KOPT-K1 (cell line): Measurements from ENCODE around the gene SCMH1.
"Not testable (repeated sequence)": the region's sequence is repeated elsewhere in the genome, so short reads cannot be mapped to it uniquely, and the experiment has no call there.

Experiments used
- H3K27ac ChIP-seq: fragments of 200-600 bp; sonication (generic); 2 replicates; pipeline ENCODE4 v1.5.1; 2016; ENCODE audit warnings: antibody characterized with exemption, mild to moderate bottlenecking, low read depth, low read length; ENCODE audit not compliant: poor library complexity, severe bottlenecking
- H3K36me3 ChIP-seq: fragments of 200-600 bp; sonication (generic); 2 replicates; pipeline ENCODE4 v1.5.1; 2017; ENCODE audit warnings: antibody characterized with exemption, mild to moderate bottlenecking, low read length, moderate library complexity; ENCODE audit not compliant: insufficient read depth
- H3K9me3 ChIP-seq: fragments of 200-600 bp; sonication (generic); 2 replicates; pipeline ENCODE4 v1.5.1; 2017; ENCODE audit warnings: antibody characterized with exemption, low read length, mild to moderate bottlenecking; ENCODE audit not compliant: insufficient read depth, poor library complexity, severe bottlenecking

SCMH1 gene

DNA sequence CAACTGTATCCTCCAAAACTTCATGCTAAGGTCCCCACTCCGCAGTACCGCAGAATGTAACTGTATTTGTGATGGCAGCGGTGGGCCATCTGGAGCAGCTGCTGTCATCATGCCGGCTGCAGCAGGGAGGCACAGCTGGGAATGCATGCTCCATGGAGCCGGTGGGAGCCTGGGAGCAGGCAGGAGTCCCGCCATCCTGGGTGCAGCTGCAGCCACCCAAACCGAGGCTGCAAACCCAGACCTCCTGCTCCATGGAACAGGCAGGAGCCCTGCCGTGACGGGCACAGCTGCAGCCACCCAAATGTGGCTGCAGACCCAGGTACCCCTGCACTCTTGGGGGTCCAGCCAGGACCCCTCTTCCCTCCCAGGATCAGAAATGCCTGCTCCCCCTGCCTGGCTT, 80.3 kb downstream of the SCMH1 start:
- Histone ChIP-seq H3K36me3 (peaks cover 57% of the 10 kb centered on the region), H3K27ac (no peak overlapping the region), H3K9me3 (peaks cover 4% of the 10 kb centered on the region)

- H3K9me3 ChIP-seq, result no peaks in the 10 kb centered on the region
- peaks cover 63% of the 10 kb centered on the region for H3K36me3 ChIP-seq
- H3K27ac ChIP-seq, result no peak overlapping the region
These were observed 81.5 kb downstream of the SCMH1 start for GRCh38 chr1:41160498-41161110.

DNA sequence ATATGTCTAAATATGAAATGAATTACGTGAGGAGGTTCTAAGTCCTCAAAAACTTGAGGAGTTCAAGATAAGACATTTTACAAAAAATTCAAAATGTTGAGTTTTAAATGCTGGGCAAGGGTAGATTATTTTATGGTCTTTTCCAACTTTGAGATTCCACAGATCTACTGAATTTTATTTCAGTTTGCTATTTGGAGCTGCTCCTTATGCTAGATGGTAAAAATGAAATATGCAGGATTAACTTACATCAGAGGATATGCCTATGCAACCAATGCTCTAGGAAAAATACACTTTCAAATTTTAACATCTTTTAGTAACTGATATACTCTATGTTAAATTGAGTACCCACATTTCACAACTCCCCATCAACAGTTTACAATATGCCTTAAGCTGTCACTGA, 83.1 kb downstream of the SCMH1 start:
- Histone ChIP-seq H3K36me3 (peaks cover 72% of the 10 kb centered on the region), H3K27ac (no peak overlapping the region), H3K9me3 (no peaks in the 10 kb centered on the region)

GRCh38 chr1:41158147-41158875, 83.8 kb downstream of the SCMH1 start:
- no peaks in the 10 kb centered on the region for H3K9me3 ChIP-seq
- H3K36me3 ChIP-seq, result peaks cover 74% of the 10 kb centered on the region
- H3K27ac ChIP-seq, result no peak overlapping the region

GRCh38 chr1:41155105-41155504, 87.0 kb downstream of the SCMH1 start:
- Histone ChIP-seq H3K9me3 (no peaks in the 10 kb centered on the region), H3K36me3 (peaks cover 75% of the 10 kb centered on the region), H3K27ac (no peak overlapping the region)

- no peaks in the 10 kb centered on the region for H3K9me3 ChIP-seq
- peaks cover 75% of the 10 kb centered on the region for H3K36me3 ChIP-seq
- H3K27ac ChIP-seq, result no peak overlapping the region
These were observed 88.3 kb downstream of the SCMH1 start for GRCh38 chr1:41153750-41154274.

DNA sequence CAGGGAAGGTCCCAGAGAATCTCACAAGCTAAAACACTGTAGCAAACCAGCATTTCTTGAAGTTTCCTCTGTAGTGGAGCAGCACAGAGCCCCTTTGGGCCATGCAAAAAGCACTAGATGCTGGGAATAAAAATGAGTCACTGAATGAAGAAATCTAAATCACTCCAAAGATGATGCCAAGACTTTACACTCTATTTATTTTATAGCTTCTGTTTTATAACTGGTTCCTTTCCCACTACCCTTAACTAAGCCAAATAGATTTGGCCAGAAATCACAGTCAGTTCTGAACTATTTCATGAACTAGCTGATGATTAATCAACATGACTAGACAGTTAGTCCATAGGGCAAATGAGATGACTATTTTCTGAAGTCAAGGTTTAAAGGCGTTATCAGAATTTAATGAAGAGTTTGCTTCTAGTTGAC, 89.5 kb downstream of the SCMH1 start:
- H3K9me3 ChIP-seq, result no peaks in the 10 kb centered on the region
- H3K27ac ChIP-seq, result no peak overlapping the region
- peaks cover 68% of the 10 kb centered on the region for H3K36me3 ChIP-seq

DNA sequence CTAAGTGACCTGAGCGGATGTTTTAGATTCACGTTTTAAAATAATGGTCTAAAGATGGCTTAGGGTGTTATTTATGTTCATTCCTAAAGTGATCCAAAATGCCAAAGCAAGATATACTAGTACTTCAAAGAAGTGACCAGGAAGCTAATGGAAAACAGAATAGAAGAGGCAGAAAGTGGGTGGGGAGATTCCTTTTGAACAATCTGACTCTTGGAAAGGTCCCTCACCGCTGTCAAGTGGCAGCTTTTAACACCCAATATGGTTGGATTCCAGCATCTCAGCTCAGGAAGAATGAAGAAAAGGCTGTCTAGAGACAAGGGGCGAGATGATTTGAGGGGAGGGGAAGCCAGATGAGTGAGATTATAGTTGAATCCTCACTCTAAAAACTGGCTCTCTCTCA, 90.3 kb downstream of the SCMH1 start:
- H3K36me3 ChIP-seq, result peaks cover 71% of the 10 kb centered on the region
- H3K27ac ChIP-seq, result no peak overlapping the region
- H3K9me3 ChIP-seq, result no peaks in the 10 kb centered on the region

GRCh38 chr1:41149570-41149969, 92.5 kb downstream of the SCMH1 start:
- H3K27ac ChIP-seq, result no peak overlapping the region
- H3K9me3 ChIP-seq, result no peaks in the 10 kb centered on the region
- H3K36me3 ChIP-seq, result peaks cover 78% of the 10 kb centered on the region

- H3K36me3 ChIP-seq, result peaks cover 78% of the 10 kb centered on the region
- H3K27ac ChIP-seq, result no peak overlapping the region
- H3K9me3 ChIP-seq, result peaks cover 32% of the 10 kb centered on the region
These were observed 97.8 kb downstream of the SCMH1 start for GRCh38 chr1:41144285-41144684.

DNA sequence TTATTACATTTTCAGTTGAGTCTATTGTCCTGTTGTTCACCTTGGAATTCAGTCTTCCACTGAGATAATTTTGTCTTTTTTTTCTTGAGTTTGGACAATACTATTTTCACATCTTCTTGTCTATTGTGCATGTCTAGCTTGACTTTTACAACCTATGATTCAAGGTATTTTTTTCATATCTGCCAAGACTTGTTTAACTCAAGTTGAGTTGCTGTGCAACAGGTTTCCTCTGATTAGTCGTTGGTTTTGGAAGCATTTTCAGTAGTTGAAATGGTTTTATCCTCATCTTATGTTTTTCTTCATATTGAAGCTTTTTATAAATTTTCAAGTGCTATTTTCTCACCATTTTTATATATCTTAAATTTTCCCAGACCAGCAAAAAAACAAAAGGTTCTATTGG, 103.6 kb downstream of the SCMH1 start:
- H3K36me3 ChIP-seq, result peaks cover 97% of the 10 kb centered on the region
- no peak overlapping the region for H3K27ac ChIP-seq
- H3K9me3 ChIP-seq, result peaks cover 32% of the 10 kb centered on the region

DNA sequence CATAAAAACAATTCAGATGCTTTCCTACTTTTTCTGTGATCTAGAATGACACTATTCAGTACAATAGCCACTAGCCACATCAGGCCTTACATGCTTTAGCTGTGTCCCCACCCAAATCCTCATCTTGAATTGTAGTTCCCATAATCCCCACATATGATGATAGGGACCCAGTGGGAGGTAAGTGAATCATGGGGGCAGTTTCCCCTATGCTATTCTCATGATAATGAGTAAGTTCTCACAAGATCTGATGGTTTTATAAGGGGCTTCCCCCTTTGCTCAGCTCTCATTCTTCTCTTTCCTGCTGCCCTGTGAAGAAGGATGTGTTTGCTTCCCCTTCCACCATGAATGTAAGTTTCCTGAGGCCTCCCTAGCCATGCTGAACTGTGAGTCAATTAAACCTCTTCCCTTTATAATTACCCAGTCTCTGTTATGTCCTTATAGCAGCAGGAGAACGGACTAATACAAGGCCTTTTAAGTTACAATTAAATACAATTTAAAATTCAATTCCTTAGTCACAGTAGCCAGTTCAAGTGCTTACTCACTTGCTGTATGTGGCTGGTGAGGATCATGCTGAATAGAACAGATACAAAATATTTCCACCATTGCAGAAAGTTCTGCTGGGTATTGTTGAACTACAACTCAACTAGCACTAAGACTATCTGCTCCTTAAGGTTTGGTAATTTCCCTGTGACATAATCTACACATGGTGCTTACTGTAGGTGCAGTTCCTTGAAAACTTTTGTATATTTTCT, 106.7 kb downstream of the SCMH1 start:
- Histone ChIP-seq H3K27ac (no peak overlapping the region), H3K36me3 (peaks cover 81% of the 10 kb centered on the region), H3K9me3 (peaks cover 12% of the 10 kb centered on the region)

DNA sequence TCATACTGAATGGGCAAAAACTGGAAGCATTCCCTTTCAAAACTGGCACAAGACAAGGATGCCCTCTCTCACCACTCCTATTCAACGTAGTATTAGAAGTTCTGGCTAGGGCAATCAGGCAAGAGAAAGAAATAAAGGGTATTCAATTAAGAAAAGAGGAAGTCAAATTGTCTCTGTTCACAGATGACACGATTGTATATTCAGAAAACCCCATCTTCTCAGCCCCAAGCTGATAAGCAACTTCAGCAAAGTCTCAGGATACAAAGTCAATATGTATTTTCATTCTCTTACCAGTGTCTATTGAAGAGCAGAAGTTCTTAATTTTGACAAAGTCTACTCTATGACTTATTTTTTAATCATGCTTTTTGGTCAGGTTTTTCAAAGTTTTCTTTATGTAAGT, 107.8 kb downstream of the SCMH1 start:
- H3K9me3 ChIP-seq, H3K27ac ChIP-seq: not testable (repeated sequence)
- H3K36me3 ChIP-seq, result peaks cover 79% of the 10 kb centered on the region

DNA sequence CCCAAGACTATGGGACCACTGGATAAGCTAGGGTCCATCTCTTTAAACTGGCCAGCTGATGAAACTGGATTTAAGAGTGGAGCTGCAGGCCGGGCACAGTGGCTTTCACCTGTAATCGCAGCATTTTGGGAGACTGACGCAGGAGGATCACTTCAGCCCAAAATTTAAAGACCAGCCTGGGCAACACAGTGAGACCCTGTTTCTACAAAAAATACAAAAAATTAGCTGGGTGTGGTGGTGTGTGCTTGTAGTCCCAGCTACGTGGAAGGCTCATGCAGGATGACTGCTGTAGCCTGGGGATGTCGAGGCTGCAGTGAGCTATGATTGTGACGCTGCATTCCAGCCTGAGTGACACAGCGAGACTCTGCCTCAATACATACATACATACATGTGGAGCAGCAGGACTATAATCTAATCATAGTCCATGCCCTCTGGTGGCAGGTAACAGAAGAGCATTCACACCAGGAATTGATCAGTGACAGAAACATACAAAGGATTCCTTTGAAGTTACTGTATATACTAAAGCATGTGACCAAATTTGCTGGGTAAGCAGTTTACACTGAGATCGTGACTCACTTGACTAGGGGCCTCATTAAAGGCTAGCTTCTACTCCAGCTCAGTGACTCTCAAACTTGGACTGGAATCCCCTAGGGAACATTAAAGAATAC, 119.1 kb downstream of the SCMH1 start:
- Histone ChIP-seq H3K9me3 (no peaks in the 10 kb centered on the region), H3K36me3 (peaks cover 64% of the 10 kb centered on the region), H3K27ac (no peak overlapping the region)

GRCh38 chr1:41122148-41122547, 120.0 kb downstream of the SCMH1 start:
- H3K9me3 ChIP-seq, result no peaks in the 10 kb centered on the region

More at GRCh38 chr1:41122148-41122547, 120.0 kb downstream of the SCMH1 start:
- H3K36me3 ChIP-seq, result peaks cover 64% of the 10 kb centered on the region
- no peak overlapping the region for H3K27ac ChIP-seq
